ENCODE results near the gene CCT5.

Gene CCT5

GRCh38 chr5:10228288-10228687 lies 21.8 kb upstream of the CCT5 start:
- no peak for TF ChIP-seq CTCF (IDR thresholded peaks at IDR 0.05; ENCODE audit: control extremely low read depth, extremely low read depth, low read depth, missing control alignments)
- ChIA-PET POLR2A (no interaction called here), CTCF (no interaction called here)
- no peak for DNase-seq (ENCODE audit: extremely low spot score)

DNA sequence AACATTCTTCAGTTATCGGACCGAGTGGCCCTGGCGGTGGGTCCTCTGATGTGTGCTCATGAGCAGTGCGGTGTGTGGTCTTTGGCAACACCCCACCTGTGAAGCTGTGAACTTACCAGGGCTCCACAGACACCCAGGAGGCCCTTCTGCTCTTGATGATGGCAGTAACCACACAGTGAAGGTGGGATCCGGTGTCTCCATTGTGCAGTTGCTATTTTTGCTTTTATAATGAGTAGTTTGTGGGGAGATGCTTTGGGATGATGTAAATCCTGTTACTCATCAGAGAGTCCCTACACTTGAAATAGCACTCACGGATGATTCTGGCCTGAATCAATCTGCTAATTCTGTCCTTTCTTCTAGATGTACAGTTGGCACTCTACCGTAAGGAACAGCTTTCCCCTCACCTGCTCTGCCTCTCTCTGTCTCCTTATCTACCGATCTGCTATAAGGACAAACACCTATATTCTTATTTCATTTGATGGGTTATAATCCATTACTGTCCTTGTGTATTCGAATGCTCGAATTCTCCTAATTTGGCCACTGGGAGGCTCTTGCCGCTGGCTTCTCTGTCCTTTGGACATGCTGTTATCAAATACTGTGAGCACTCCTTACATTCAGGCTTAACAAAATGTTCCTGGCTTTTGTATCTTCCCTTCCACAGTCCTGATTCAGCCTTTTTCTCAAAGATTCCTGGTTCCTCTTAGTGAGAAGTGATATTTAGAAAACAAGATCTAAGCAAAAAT lies 20.6 kb upstream of the CCT5 start:
- CTCF ChIA-PET, result no interaction called here
- POLR2A ChIA-PET, result no interaction called here
- no peak for TF ChIP-seq CTCF (IDR thresholded peaks at IDR 0.05; ENCODE audit: control extremely low read depth, extremely low read depth, low read depth, missing control alignments)
- no peak for DNase-seq (ENCODE audit: extremely low spot score)

GRCh38 chr5:10232386-10232785 lies 17.7 kb upstream of the CCT5 start:
- no peak for DNase-seq (ENCODE audit: extremely low spot score)
- ChIA-PET CTCF (no interaction called here), POLR2A (no interaction called here)
- no peak for TF ChIP-seq CTCF (IDR thresholded peaks at IDR 0.05; ENCODE audit: control extremely low read depth, extremely low read depth, low read depth, missing control alignments)

- CTCF ChIA-PET, result interaction anchor here (0.9 kb wide), 1 partner anchor 10 kb away, joined by 4 read pairs; no protein-coding TSS in a partner anchor
- DNase-seq (ENCODE audit: extremely low spot score), result no peak
- no peak for TF ChIP-seq CTCF (IDR thresholded peaks at IDR 0.05; ENCODE audit: control extremely low read depth, extremely low read depth, low read depth, missing control alignments)
- POLR2A ChIA-PET, result no interaction called here
These were observed 17.1 kb upstream of the CCT5 start for GRCh38 chr5:10233011-10233410.

DNA sequence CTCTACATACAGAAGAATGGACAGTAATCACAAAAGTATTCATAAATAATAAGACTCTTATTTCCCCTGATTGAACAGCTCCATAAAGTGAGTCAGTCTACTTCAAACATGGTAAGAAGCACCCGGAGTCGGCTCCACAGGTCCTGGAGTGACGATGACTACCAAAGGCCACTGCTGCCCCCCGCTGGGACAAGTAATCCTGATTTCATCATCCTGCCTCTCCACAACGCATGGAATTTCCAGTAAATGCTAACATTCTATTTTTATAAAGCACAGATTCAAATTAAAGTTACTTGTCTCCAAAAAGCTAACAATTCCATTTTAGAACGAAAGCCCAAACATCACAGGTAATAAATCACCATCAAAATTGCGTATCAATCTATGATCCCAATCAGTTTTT lies 16.6 kb upstream of the CCT5 start:
- ChIA-PET POLR2A (no interaction called here), CTCF (interaction anchor here (0.9 kb wide), 1 partner anchor 10 kb away, joined by 4 read pairs; no protein-coding TSS in a partner anchor)
- TF ChIP-seq CTCF (IDR thresholded peaks at IDR 0.05; ENCODE audit: control extremely low read depth, extremely low read depth, low read depth, missing control alignments), result no peak
- no peak for DNase-seq (ENCODE audit: extremely low spot score)

- no peak for DNase-seq (ENCODE audit: extremely low spot score)
- ChIA-PET CTCF (no interaction called here), POLR2A (no interaction called here)
- no peak for TF ChIP-seq CTCF (IDR thresholded peaks at IDR 0.05; ENCODE audit: control extremely low read depth, extremely low read depth, low read depth, missing control alignments)
These were observed 14.7 kb upstream of the CCT5 start for GRCh38 chr5:10235350-10235749.

Measured in GM10248 (cell line).